Left ventricle myocardium inferior (tissue), 1 donor: ENCODE measurements around the gene TNFSF12. TPM values are rescaled to one million over a fixed set of nuclear protein-coding genes. Genes with fewer than 3 reads are reported as not detected.

Source experiments
- DNase-seq: peaks from one replicate; pipeline ENCODE4 v3.0.0-alpha.2; 2020
- H3K27ac ChIP-seq: fragments of 200-600 bp; replicated peaks from 2 replicates; pipeline ENCODE4 v1.8.0; 2021
- H3K27me3 ChIP-seq: fragments of 200-600 bp; 2 replicates; pipeline ENCODE4 v1.8.0; 2021; ENCODE audit warnings: low read depth
- H3K36me3 ChIP-seq: fragments of 200-600 bp; 2 replicates; pipeline ENCODE4 v1.8.0; 2021
- H3K4me1 ChIP-seq: fragments of 200-600 bp; 2 replicates; pipeline ENCODE4 v1.8.0; 2021
- H3K4me3 ChIP-seq: fragments of 200-600 bp; 2 replicates; pipeline ENCODE4 v1.8.0; 2021; ENCODE audit warnings: mild to moderate bottlenecking, moderate library complexity
- H3K9me3 ChIP-seq: fragments of 200-600 bp; replicated peaks from 2 replicates; pipeline ENCODE4 v1.8.0; 2021
- CTCF ChIP-seq: fragments of 200-600 bp; IDR thresholded peaks from 2 replicates; pipeline ENCODE4 v1.8.0; 2021; ENCODE audit warnings: antibody characterized with exemption, mild to moderate bottlenecking, borderline replicate concordance
- intact Hi-C: fragments of 100-400 bp; cut with micrococcal nuclease; formaldehyde crosslinking; loops from one replicate; pipeline ENCODE4 v1.11.0; 2022
- total RNA-seq: library from RNA; stranded (reverse); fragmentation: NEBNext Ultra II Directional; extraction: Animal tissue kit (Norgen Biotek cat#: 25700); gene quantifications from one replicate; pipeline ENCODE4 v1.2.1, GENCODE V29; 2021
- donor health status: DM: no; HTN: yes; CAD: no; lungs with severe emphysema.

The TNFSF12 gene
- total RNA-seq, 1 donor from 2014 or later: 29.9 TPM

- H3K4me1 ChIP-seq: peaks cover 81% of the 10 kb centered on the region
- intact Hi-C loops: loop anchor here (10.0 kb wide), 1 partner anchor 47 kb away; no protein-coding TSS in a partner anchor
- TF ChIP-seq CTCF: no peak
- no peaks in the 10 kb centered on the region for H3K27me3 ChIP-seq
- peaks cover 38% of the 10 kb centered on the region for H3K36me3 ChIP-seq
- peak within 1 kb of the TSS; percentile 94 for H3K27ac ChIP-seq
- H3K4me3 ChIP-seq: peak within 1 kb of the TSS; percentile 99
- H3K9me3 ChIP-seq: no peaks in the 10 kb centered on the region
- peak; percentile 91 for DNase-seq
Measured at GRCh38 chr17:7561589-7562207, 12.8 kb downstream of the TNFSF12 start, which contains the start of gene SENP3. Gene SENP3 (plus strand): TSS chr17:7561919. CDS start chr17:7563077, 1,158 bp downstream.

GRCh38 chr17:7562208-7562605, 13.3 kb downstream of the TNFSF12 start:
- H3K4me1 ChIP-seq: peaks cover 77% of the 10 kb centered on the region
- DNase-seq: no peak
- H3K27ac ChIP-seq: peak overlapping the region; percentile 94
- peaks cover 43% of the 10 kb centered on the region for H3K36me3 ChIP-seq
- no peak for TF ChIP-seq CTCF
- H3K4me3 ChIP-seq: peak overlapping the region; percentile 99
- intact Hi-C loops: loop anchor here (10.0 kb wide), 1 partner anchor 47 kb away; no protein-coding TSS in a partner anchor
- no peaks in the 10 kb centered on the region for H3K9me3 ChIP-seq
- no peaks in the 10 kb centered on the region for H3K27me3 ChIP-seq

GRCh38 chr17:7563115-7563869, 14.4 kb downstream of the TNFSF12 start:
- Histone ChIP-seq H3K27me3 (no peaks in the 10 kb centered on the region), H3K4me3 (peak overlapping the region; percentile 99), H3K36me3 (peaks cover 51% of the 10 kb centered on the region), H3K4me1 (peaks cover 66% of the 10 kb centered on the region), H3K9me3 (no peaks in the 10 kb centered on the region), H3K27ac (no peak overlapping the region)
- TF ChIP-seq CTCF: no peak
- no peak for DNase-seq
- intact Hi-C loops: loop anchor here (10.0 kb wide), 1 partner anchor 48 kb away; no protein-coding TSS in a partner anchor

- Histone ChIP-seq H3K36me3 (peaks cover 71% of the 10 kb centered on the region), H3K4me1 (peaks cover 28% of the 10 kb centered on the region)
- intact Hi-C loops: loop anchor here (10.0 kb wide), 1 partner anchor 55 kb away; no protein-coding TSS in a partner anchor
Measured at GRCh38 chr17:7569571-7569970, 20.7 kb downstream of the TNFSF12 start.

More at GRCh38 chr17:7569571-7569970, 20.7 kb downstream of the TNFSF12 start:
- Histone ChIP-seq H3K9me3 (no peaks in the 10 kb centered on the region), H3K27ac (no peak overlapping the region), H3K27me3 (no peaks in the 10 kb centered on the region), H3K4me3 (no peak overlapping the region)
- no peak for DNase-seq
- no peak for TF ChIP-seq CTCF
